Ascending aorta (tissue), 2 donors: ENCODE data around the gene PSEN1. TPM values are rescaled to one million over a fixed set of nuclear protein-coding genes. Genes with fewer than 3 reads are reported as not detected.

Source experiments
- DNase-seq, 2 donors: peaks; one replicate each; pipeline ENCODE4 v3.0.0-alpha.2; 2019; ENCODE audit warnings: low spot score in 2 of 2
- H3K27ac ChIP-seq, 2 donors: fragments of 200-600 bp; sonication (generic); one replicate each; pipeline ENCODE4 v1.5.1; 2016 to 2017; ENCODE audit warnings: mild to moderate bottlenecking in 1 of 2
- H3K27me3 ChIP-seq: fragments of 200-600 bp; sonication (generic); one replicate; pipeline ENCODE4 v1.5.1; 2017
- H3K36me3 ChIP-seq, 2 donors: fragments of 200-600 bp; sonication (generic); one replicate each; pipeline ENCODE4 v1.5.1; 2016
- H3K4me1 ChIP-seq, 2 donors: fragments of 200-600 bp; sonication (generic); one replicate each; pipeline ENCODE4 v1.5.1; 2016 to 2017; ENCODE audit warnings: mild to moderate bottlenecking in 1 of 2
- H3K4me3 ChIP-seq, 2 donors: fragments of 200-600 bp; sonication (generic); one replicate each; pipeline ENCODE4 v1.5.1; 2016 to 2017; ENCODE audit warnings: mild to moderate bottlenecking in 1 of 2
- H3K9me3 ChIP-seq, 2 donors: fragments of 200-600 bp; sonication (generic); one replicate each; pipeline ENCODE4 v1.5.1; 2016
- intact Hi-C: fragments of 100-400 bp; cut with DNase I; formaldehyde crosslinking; loops from one replicate; pipeline ENCODE4 v1.15.1; 2023
- total RNA-seq: library from RNA; depleted of rRNA; stranded (reverse); fragments of >200 nt; gene quantifications from one replicate; pipeline ENCODE4 v1.1.0, GENCODE V29; 2016
- TF ChIP-seq, protein P1 (sequence below), 3 experiments: fragments of 200-600 bp in 2 of 3; fragments of 450-650 bp in 1 of 3; sonication (generic) in 2 of 3; IDR thresholded peaks; one replicate each; pipeline ENCODE4 v1.5.1; 2016 to 2019; ENCODE audit warnings: antibody characterized with exemption in 3 of 3, mild to moderate bottlenecking in 1 of 3, moderate library complexity in 1 of 3

The PSEN1 gene
- total RNA-seq, 1 donor from 2014 or later = 15.2 TPM

GRCh38 chr14:73264885-73265720 lies 128.8 kb downstream of the PSEN1 start:
- Histone ChIP-seq H3K27ac (no peak overlapping the region), H3K36me3 (no peaks in the 10 kb centered on the region), H3K4me1 (peaks cover 0 to 7% of the 10 kb centered on the region in 2 donors), H3K27me3 (no peaks in the 10 kb centered on the region), H3K4me3 (no peak overlapping the region), H3K9me3 (no peaks in the 10 kb centered on the region)
- TF ChIP-seq, protein P1, sequence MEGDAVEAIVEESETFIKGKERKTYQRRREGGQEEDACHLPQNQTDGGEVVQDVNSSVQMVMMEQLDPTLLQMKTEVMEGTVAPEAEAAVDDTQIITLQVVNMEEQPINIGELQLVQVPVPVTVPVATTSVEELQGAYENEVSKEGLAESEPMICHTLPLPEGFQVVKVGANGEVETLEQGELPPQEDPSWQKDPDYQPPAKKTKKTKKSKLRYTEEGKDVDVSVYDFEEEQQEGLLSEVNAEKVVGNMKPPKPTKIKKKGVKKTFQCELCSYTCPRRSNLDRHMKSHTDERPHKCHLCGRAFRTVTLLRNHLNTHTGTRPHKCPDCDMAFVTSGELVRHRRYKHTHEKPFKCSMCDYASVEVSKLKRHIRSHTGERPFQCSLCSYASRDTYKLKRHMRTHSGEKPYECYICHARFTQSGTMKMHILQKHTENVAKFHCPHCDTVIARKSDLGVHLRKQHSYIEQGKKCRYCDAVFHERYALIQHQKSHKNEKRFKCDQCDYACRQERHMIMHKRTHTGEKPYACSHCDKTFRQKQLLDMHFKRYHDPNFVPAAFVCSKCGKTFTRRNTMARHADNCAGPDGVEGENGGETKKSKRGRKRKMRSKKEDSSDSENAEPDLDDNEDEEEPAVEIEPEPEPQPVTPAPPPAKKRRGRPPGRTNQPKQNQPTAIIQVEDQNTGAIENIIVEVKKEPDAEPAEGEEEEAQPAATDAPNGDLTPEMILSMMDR (IDR thresholded peaks at IDR 0.05) = no peak
- intact Hi-C loops = no loop called here
- no peak for DNase-seq

- H3K27ac ChIP-seq = no peak overlapping the region
- H3K9me3 ChIP-seq = no peaks in the 10 kb centered on the region
- no peaks in the 10 kb centered on the region for H3K27me3 ChIP-seq
- H3K36me3 ChIP-seq = no peaks in the 10 kb centered on the region
- peaks cover 0 to 7% of the 10 kb centered on the region in 2 donors for H3K4me1 ChIP-seq
- intact Hi-C loops = no loop called here
- no peak for DNase-seq
- TF ChIP-seq, protein P1 (IDR thresholded peaks at IDR 0.05) = no peak
- H3K4me3 ChIP-seq = no peak overlapping the region
These were observed 129.4 kb downstream of the PSEN1 start for GRCh38 chr14:73265721-73266046.

- Histone ChIP-seq H3K27ac (no peak overlapping the region), H3K4me1 (peaks cover 0 to 7% of the 10 kb centered on the region in 2 donors), H3K36me3 (no peaks in the 10 kb centered on the region), H3K27me3 (no peaks in the 10 kb centered on the region), H3K9me3 (no peaks in the 10 kb centered on the region), H3K4me3 (no peak overlapping the region)
- intact Hi-C loops = no loop called here
- no peak for DNase-seq
- TF ChIP-seq, protein P1 (IDR thresholded peaks at IDR 0.05) = no peak
These were observed 130.0 kb downstream of the PSEN1 start for GRCh38 chr14:73266317-73266716.

GRCh38 chr14:73267474-73267873 lies 131.2 kb downstream of the PSEN1 start:
- Histone ChIP-seq H3K9me3 (no peaks in the 10 kb centered on the region), H3K27ac (no peak overlapping the region), H3K36me3 (no peaks in the 10 kb centered on the region), H3K4me3 (no peak overlapping the region), H3K27me3 (no peaks in the 10 kb centered on the region), H3K4me1 (peaks cover 0 to 7% of the 10 kb centered on the region in 2 donors)
- TF ChIP-seq, protein P1 (IDR thresholded peaks at IDR 0.05) = no peak
- DNase-seq = no peak
- intact Hi-C loops = no loop called here

DNA sequence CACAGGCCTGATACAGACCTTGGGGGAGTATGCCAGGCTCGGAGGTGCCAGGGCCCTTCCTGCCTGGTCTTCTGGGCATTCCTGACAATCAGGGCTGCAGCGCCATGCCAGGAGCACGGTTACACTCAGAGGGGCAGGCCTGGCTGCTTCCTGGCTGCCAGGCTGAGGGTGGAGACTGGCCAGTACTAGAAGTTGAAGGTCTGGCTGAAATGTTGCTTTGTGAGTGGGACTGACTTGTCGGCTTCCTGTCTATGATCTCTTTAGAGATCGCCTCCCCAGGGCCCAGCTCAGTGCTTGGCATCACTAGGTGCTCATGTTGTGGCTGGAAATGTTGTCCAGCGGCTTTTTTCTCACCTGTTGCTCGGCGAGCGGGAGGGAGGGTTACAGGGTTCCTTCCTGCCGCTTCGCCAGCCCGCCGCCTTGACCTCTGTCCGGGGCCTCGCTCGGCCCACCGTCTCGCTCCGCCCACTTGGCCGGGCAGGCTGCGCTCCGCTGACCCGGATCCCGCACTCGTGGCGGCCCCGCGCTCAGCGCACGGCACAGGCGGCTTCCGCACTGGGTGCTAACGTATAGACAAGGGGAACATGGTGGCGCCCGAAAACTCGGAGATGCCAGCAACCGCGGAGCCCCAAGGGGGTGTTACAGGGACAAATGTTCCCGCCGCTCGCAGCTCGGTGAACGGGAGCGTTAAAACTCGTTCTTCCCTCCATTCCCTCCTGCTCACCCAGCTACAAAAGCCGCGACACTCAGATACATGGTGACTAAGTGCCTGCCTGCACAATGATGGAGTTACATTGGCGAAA lies 133.6 kb downstream of the PSEN1 start:
- peaks cover 7 to 16% of the 10 kb centered on the region in 2 donors for H3K36me3 ChIP-seq
- no peak for DNase-seq
- peak overlapping the region; percentile 37 to 65 for H3K4me3 ChIP-seq

More for the DNA sequence above, 133.6 kb downstream of the PSEN1 start:
- Histone ChIP-seq H3K27me3 (no peaks in the 10 kb centered on the region), H3K9me3 (no peaks in the 10 kb centered on the region), H3K27ac (peak overlapping the region; percentile 59 to 63), H3K4me1 (peaks cover 0 to 7% of the 10 kb centered on the region in 2 donors)
- TF ChIP-seq, protein P1 (IDR thresholded peaks at IDR 0.05) = no peak
- intact Hi-C loops = no loop called here
